OCI-LY3 (cell line): ENCODE data around the gene AHCYL1.

Source experiments
- EZH2phosphoT487 ChIP-seq: fragments of 200-600 bp; shearing (Covaris generic); IDR thresholded peaks from 2 replicates; pipeline ENCODE4 v1.6.1; 2018; ENCODE audit warnings: antibody characterized with exemption, mixed run types, low read depth
- TF ChIP-seq, protein P1 (sequence below): fragments of 200-600, 300-600 bp; sonication (generic); IDR thresholded peaks from 2 replicates; pipeline ENCODE4 v1.5.1; 2014; ENCODE audit warnings: antibody characterized with exemption, low read length, low read depth

DNA sequence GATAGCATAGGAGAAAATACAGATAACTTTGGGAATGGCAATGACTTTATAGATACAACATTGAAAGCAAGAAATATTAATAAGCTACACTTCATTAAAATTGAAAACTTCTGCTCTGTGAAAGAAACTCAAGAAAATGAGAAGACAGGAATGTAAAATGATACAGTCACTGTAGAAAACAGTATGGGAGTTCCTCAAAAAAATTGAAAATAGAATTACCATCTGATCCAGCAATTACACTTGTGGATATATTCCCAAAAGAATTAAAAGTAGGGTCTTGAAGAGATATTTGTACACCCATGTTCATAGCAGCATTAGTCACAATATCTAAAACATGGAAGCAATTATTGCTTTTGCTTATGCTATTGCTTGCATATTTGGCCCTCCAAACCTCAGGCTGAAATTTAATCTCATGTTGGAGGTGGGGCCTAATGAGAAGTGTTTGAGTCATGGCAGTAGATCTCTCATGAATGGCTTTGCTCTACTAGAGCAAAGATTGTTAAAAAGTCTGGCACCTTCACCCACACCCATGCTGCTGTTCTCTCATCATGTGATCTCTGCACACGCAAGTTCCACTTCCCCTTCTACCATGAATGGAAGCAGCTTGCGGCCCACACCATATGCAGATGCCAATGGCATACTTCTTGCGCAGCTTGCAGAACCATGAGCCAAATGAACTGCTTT lies 15.3 kb upstream of the AHCYL1 start:
- no peak for TF ChIP-seq EZH2phosphoT487
- TF ChIP-seq, protein P1, sequence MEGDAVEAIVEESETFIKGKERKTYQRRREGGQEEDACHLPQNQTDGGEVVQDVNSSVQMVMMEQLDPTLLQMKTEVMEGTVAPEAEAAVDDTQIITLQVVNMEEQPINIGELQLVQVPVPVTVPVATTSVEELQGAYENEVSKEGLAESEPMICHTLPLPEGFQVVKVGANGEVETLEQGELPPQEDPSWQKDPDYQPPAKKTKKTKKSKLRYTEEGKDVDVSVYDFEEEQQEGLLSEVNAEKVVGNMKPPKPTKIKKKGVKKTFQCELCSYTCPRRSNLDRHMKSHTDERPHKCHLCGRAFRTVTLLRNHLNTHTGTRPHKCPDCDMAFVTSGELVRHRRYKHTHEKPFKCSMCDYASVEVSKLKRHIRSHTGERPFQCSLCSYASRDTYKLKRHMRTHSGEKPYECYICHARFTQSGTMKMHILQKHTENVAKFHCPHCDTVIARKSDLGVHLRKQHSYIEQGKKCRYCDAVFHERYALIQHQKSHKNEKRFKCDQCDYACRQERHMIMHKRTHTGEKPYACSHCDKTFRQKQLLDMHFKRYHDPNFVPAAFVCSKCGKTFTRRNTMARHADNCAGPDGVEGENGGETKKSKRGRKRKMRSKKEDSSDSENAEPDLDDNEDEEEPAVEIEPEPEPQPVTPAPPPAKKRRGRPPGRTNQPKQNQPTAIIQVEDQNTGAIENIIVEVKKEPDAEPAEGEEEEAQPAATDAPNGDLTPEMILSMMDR = no peak
